H9 (cell line): ENCODE data around the gene SGSM2. TPM values are rescaled to one million over a fixed set of nuclear protein-coding genes. Genes with fewer than 3 reads are reported as not detected.

Source experiments
- DNase-seq: peaks from one replicate; pipeline ENCODE4 v3.0.0-alpha.2; 2017
- H2AFZ ChIP-seq: one replicate; pipeline ENCODE4 v1.6.1; 2013; ENCODE audit warnings: mild to moderate bottlenecking, low read length, control low read depth, moderate library complexity
- H2AK5ac ChIP-seq: 2 replicates; pipeline ENCODE4 v1.6.1; 2013; ENCODE audit warnings: low read length, control low read depth, mixed read lengths; ENCODE audit not compliant: insufficient read length
- H2BK120ac ChIP-seq: one replicate; pipeline ENCODE4 v1.6.1; 2013; ENCODE audit warnings: low read depth, mild to moderate bottlenecking, low read length, control low read depth, inconsistent platforms; ENCODE audit not compliant: poor library complexity, severe bottlenecking
- H2BK12ac ChIP-seq: 2 replicates; pipeline ENCODE4 v1.6.1; 2013; ENCODE audit warnings: low read length, control low read depth, mixed read lengths, low read depth; ENCODE audit not compliant: insufficient read length
- H2BK15ac ChIP-seq: 2 replicates; pipeline ENCODE4 v1.6.1; 2013; ENCODE audit warnings: low read depth, low read length, control low read depth
- H2BK20ac ChIP-seq: one replicate; pipeline ENCODE4 v1.6.1; 2013; ENCODE audit warnings: low read depth, mild to moderate bottlenecking, low read length, control low read depth, inconsistent platforms; ENCODE audit not compliant: poor library complexity, severe bottlenecking
- H2BK5ac ChIP-seq: 2 replicates; pipeline ENCODE4 v1.6.1; 2013; ENCODE audit warnings: low read length, control low read depth, mixed read lengths; ENCODE audit not compliant: insufficient read length
- H3K14ac ChIP-seq: 2 replicates; pipeline ENCODE4 v1.6.1; 2013; ENCODE audit warnings: low read length, control low read depth; ENCODE audit not compliant: insufficient read depth
- H3K18ac ChIP-seq: 2 replicates; pipeline ENCODE4 v1.6.1; 2013; ENCODE audit warnings: low read depth, mild to moderate bottlenecking, mixed read lengths, low read length, control low read depth; ENCODE audit not compliant: insufficient read length
- H3K23ac ChIP-seq: 2 replicates; pipeline ENCODE4 v1.6.1; 2013; ENCODE audit warnings: low read length, control low read depth, mixed read lengths, low read depth; ENCODE audit not compliant: insufficient read length
- H3K23me2 ChIP-seq: 2 replicates; pipeline ENCODE4 v1.6.1; 2013; ENCODE audit warnings: low read depth, mild to moderate bottlenecking, mixed read lengths, low read length, control low read depth; ENCODE audit not compliant: insufficient read length, poor library complexity, severe bottlenecking
- H3K27ac ChIP-seq: 2 replicates; pipeline ENCODE4 v1.5.1; 2013; ENCODE audit warnings: low read length, control low read depth, mixed read lengths, low read depth; ENCODE audit not compliant: insufficient read length
- H3K27me3 ChIP-seq: 2 replicates; pipeline ENCODE4 v1.6.1; 2013; ENCODE audit warnings: low read length, control low read depth, inconsistent platforms; ENCODE audit not compliant: insufficient read depth
- H3K4ac ChIP-seq: 2 replicates; pipeline ENCODE4 v1.6.1; 2013; ENCODE audit warnings: low read depth, mild to moderate bottlenecking, control low read depth, inconsistent platforms, low read length, moderate library complexity
- H3K4me1 ChIP-seq: 2 replicates; pipeline ENCODE4 v1.6.1; 2013; ENCODE audit warnings: low read length, control low read depth, inconsistent platforms; ENCODE audit not compliant: insufficient read depth
- H3K4me2 ChIP-seq: 2 replicates; pipeline ENCODE4 v1.6.1; 2013; ENCODE audit warnings: low read length, control low read depth, mixed read lengths; ENCODE audit not compliant: insufficient read length, insufficient read depth
- H3K56ac ChIP-seq: 2 replicates; pipeline ENCODE4 v1.6.1; 2013; ENCODE audit warnings: low read depth, mild to moderate bottlenecking, mixed read lengths, low read length, control low read depth; ENCODE audit not compliant: insufficient read length
- H3K79me1 ChIP-seq: 2 replicates; pipeline ENCODE4 v1.6.1; 2013; ENCODE audit warnings: low read depth, mild to moderate bottlenecking, moderate library complexity, low read length, control low read depth, inconsistent platforms; ENCODE audit not compliant: insufficient read depth, poor library complexity, severe bottlenecking
- H3K79me2 ChIP-seq: 2 replicates; pipeline ENCODE4 v1.6.1; 2013; ENCODE audit warnings: low read length, control low read depth, inconsistent platforms; ENCODE audit not compliant: insufficient read depth
- H3K9ac ChIP-seq: 2 replicates; pipeline ENCODE4 v1.6.1; 2013; ENCODE audit warnings: low read length, control low read depth, mixed read lengths; ENCODE audit not compliant: insufficient read length; ENCODE audit errors: extremely low read depth
- H3K9me3 ChIP-seq: one replicate; pipeline ENCODE4 v1.6.1; 2013; ENCODE audit warnings: low read depth, low read length, inconsistent platforms; ENCODE audit not compliant: control insufficient read depth
- H3T11ph ChIP-seq: one replicate; pipeline ENCODE4 v1.6.1; 2013; ENCODE audit warnings: mild to moderate bottlenecking, low read length, control low read depth, inconsistent platforms
- H4K20me1 ChIP-seq: one replicate; pipeline ENCODE4 v1.6.1; 2013; ENCODE audit not compliant: control insufficient read depth, insufficient read length, insufficient read depth
- H4K5ac ChIP-seq: 2 replicates; pipeline ENCODE4 v1.6.1; 2013; ENCODE audit warnings: low read depth, mild to moderate bottlenecking, mixed read lengths, low read length, control low read depth; ENCODE audit not compliant: insufficient read length
- H4K8ac ChIP-seq: replicated peaks from 2 replicates; pipeline ENCODE4 v1.6.1; 2013; ENCODE audit warnings: low read length, control low read depth, mixed read lengths, low read depth; ENCODE audit not compliant: insufficient read length
- H4K91ac ChIP-seq: 2 replicates; pipeline ENCODE4 v1.6.1; 2013; ENCODE audit warnings: low read depth, mild to moderate bottlenecking, moderate library complexity, mixed read lengths, low read length, control low read depth; ENCODE audit not compliant: insufficient read length
- H3K27ac Mint-ChIP-seq, 3 experiments: 2 replicates in 2 of 3; 3 replicates in 1 of 3; pipeline ENCODE4 v1.8.0; 2020 to 2021; ENCODE audit warnings: mixed read lengths in 3 of 3, mild to moderate bottlenecking in 1 of 3, moderate library complexity in 1 of 3
- H3K27me3 Mint-ChIP-seq: 2 replicates; pipeline ENCODE4 v1.8.0; 2021; ENCODE audit warnings: low read depth, mild to moderate bottlenecking, moderate library complexity, mixed read lengths
- H3K36me3 Mint-ChIP-seq, 3 experiments: 2 replicates in 2 of 3; 3 replicates in 1 of 3; pipeline ENCODE4 v1.8.0; 2020 to 2021; ENCODE audit warnings: low read depth in 3 of 3, mixed read lengths in 3 of 3; ENCODE audit not compliant: insufficient read depth in 1 of 3
- H3K4me1 Mint-ChIP-seq, 2 experiments: 2 replicates each; pipeline ENCODE4 v1.8.0; 2020; ENCODE audit warnings: mixed read lengths in 2 of 2
- H3K4me3 Mint-ChIP-seq, 2 experiments: 2 replicates in 1 of 2; 3 replicates in 1 of 2; pipeline ENCODE4 v1.8.0; 2020 to 2021; ENCODE audit warnings: mild to moderate bottlenecking in 2 of 2, mixed read lengths in 2 of 2, moderate library complexity in 1 of 2
- H3K9me3 Mint-ChIP-seq, 2 experiments: 2 replicates in 1 of 2; 3 replicates in 1 of 2; pipeline ENCODE4 v1.8.0; 2020; ENCODE audit warnings: mild to moderate bottlenecking in 2 of 2, mixed read lengths in 2 of 2, moderate library complexity in 1 of 2
- CTCF ChIP-seq: fragments of 200-600 bp; sonication (generic); conservative IDR thresholded peaks from 3 replicates; pipeline ENCODE4 v1.8.0; 2021; ENCODE audit warnings: antibody characterized with exemption, mild to moderate bottlenecking
- WGBS: extraction: QIAGEN DNeasy Blood & Tissue Kit; methylation state at CpG from one replicate; pipeline ENCODE4 v1.1.7; 2013; ENCODE audit warnings: missing lambda C conversion rate, low lambda C conversion rate, mixed read lengths; ENCODE audit not compliant: insufficient read length; ENCODE audit errors: extremely low coverage; 5-methylcytosine and 5-hydroxymethylcytosine counted together
- total RNA-seq: library from RNA; stranded (reverse); gene quantifications from 2 replicates; pipeline ENCODE4 v1.2.1, GENCODE V29; 2021

The SGSM2 gene
- total RNA-seq, 1 experiment from 2014 or later = 45.6 TPM

DNA sequence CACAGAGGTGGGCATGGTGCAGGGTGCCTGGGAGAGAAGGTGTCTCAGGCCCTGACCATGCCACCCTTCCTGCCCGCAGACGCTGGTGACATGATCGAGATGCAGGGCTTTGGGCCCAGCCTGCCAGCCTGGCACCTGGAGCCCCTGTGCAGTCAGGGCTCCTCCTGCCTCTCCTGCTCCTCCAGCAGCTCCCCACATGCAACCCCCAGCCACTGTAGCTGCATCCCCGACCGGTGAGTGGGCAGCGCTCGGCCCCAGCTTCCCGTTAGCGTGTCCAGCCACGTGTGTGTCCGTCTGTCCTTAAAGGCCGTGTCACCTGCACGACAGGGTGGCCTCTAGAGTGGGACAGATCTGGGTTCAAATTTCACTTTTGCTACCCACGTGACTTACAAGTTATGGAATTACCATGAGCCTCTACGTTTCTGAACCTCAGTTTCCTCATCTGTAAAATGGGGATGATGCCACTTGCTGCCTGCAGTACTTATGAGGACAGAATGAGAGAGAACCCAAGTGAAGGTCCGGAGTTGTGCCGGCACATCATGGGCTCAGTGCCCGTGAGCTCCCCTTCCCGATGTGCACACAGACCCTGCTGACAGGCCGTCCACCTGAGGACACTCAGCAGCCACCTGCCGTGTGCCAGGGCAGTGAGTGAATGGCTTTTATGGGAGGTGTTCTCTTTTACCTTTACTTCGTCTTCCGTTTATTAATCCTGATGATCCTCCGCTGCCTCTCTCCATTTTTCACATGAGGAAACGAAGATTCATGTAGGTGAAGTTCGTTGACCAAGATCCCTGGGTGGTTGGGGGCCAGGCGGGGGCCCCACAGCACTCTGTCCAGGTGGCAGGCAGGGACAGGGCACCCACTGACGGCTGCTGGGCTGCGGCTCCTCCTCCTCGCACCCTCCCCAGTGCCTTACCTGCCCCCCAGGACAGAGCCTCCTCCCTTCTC lies 34.2 kb downstream of the SGSM2 start:
- H3K27me3 ChIP-seq = no peaks in the 10 kb centered on the region
- no peak for DNase-seq
- no peak overlapping the region for H3K9ac ChIP-seq
- no CpG with 5 or more reads among the region's 30 CpGs for WGBS
- H4K8ac ChIP-seq = no peak overlapping the region
- no peak overlapping the region for H2BK20ac ChIP-seq
- H3K18ac ChIP-seq = no peak overlapping the region
- no peak overlapping the region for H2BK5ac ChIP-seq
- H3K56ac ChIP-seq = no peak overlapping the region
- no peak overlapping the region for H3K23ac ChIP-seq
- no peak overlapping the region for H3T11ph ChIP-seq
- no peaks in the 10 kb centered on the region for H3K79me2 ChIP-seq
- H2BK12ac ChIP-seq = no peak overlapping the region
- H4K5ac ChIP-seq = no peak overlapping the region
- no peak overlapping the region for H2AK5ac ChIP-seq
- H3K79me1 ChIP-seq = no peaks in the 10 kb centered on the region
- H3K4me1 ChIP-seq = no peaks in the 10 kb centered on the region
- Mint-ChIP-seq H3K27me3 (no peaks in the 10 kb centered on the region), H3K36me3 (peaks cover 2 to 19% (median 15%) of the 10 kb centered on the region in 3 experiments; a peak in 5 of 7 replicates), H3K4me3 (no peak overlapping the region), H3K4me1 (peaks cover 15 to 23% of the 10 kb centered on the region in 2 experiments), H3K9me3 (no peaks in the 10 kb centered on the region), H3K27ac (peak overlapping the region in 1 of 3 experiments; percentile 70; a peak in 3 of 7 replicates)
- H2BK120ac ChIP-seq = no peak overlapping the region
- no peak overlapping the region for H3K14ac ChIP-seq
- H4K20me1 ChIP-seq = no peaks in the 10 kb centered on the region
- H3K23me2 ChIP-seq = no peaks in the 10 kb centered on the region
- H3K27ac ChIP-seq = no peak overlapping the region
- no peak overlapping the region for H3K4ac ChIP-seq
- no peak overlapping the region for H3K4me2 ChIP-seq
- no peak for TF ChIP-seq CTCF
- H4K91ac ChIP-seq = no peak overlapping the region
- H3K9me3 ChIP-seq = no peaks in the 10 kb centered on the region
- no peak overlapping the region for H2AFZ ChIP-seq
- H2BK15ac ChIP-seq = no peak overlapping the region
